HT-29 (cell line): ENCODE data around the gene UNKL. TPM values are rescaled to one million over a fixed set of nuclear protein-coding genes. Genes with fewer than 3 reads are reported as not detected.

Source experiments
- DNase-seq: peaks from one replicate; pipeline ENCODE4 v3.0.0-alpha.2; 2015; ENCODE audit warnings: low spot score
- total RNA-seq: library from RNA; depleted of rRNA; stranded (reverse); fragments of >200 nt; shearing (Covaris generic); gene quantifications from 2 replicates; pipeline ENCODE4 v1.2.3, GENCODE V29; 2014

Gene UNKL
- total RNA-seq, 1 experiment from 2014 or later, result 32.0 TPM

DNA sequence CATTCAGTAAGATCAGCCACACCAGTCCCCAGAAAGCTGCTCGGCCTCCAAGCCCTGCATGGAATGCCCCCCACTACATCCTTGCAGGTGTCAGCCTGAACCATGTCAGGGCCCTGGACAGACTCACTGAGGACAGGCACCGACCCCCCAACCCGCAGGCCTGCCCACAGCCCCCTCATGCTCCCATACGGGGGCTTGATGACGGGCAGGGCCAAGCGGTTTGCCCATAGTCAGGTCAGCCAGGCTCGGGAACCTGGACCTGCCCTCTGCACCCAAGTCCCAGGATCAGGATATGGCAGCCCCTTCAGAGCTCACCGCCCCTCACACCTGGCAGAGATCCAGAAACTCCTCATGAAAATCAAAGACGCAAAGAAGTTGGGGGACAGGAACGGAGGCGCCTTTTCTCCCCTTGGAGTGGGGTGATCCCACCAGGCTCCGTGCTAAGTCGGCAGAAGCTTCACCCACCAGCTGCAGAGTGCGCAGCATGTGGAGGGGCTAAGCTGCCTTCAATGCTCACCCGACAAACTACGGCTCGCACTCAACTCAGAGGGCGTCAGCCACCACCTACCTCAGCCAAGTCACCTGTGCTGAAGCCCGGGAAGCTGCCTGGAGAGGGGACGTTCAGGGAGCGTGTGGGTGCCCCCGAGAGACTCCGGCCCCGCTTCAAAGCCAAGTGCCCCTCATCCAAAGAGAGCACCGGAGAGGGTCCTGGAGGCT is 36.3 kb downstream of the UNKL start:
- no peak for DNase-seq

DNA sequence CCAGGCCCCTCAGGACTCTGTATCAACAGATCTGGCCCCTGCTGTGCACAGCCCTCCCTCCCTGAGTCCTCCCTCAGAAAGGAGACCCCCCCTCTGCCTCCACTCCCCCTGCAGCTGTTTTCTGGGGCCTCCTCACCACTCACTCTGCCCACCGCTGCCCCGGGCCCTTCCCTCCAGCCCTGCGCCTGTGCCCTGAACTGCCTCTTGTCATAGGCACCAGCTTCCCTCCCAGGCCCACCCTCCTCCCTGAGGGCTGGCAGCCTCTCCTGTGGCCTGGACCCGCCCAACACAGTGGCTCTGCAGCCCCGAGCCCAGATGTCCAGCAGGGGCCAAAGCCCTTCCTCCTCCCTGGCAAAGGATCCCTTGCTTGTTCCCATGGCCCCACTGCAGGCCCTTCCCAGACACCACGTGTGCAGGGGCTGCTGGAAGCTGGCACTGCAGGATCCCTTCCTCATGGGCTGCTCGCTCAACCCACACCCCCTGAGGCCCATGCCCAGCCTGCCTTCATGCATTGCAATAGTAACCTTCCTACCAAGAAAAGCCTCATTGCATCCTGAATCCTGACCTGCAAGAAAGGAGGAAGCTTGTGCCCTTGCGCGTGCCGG is 37.0 kb downstream of the UNKL start:
- no peak for DNase-seq

DNA sequence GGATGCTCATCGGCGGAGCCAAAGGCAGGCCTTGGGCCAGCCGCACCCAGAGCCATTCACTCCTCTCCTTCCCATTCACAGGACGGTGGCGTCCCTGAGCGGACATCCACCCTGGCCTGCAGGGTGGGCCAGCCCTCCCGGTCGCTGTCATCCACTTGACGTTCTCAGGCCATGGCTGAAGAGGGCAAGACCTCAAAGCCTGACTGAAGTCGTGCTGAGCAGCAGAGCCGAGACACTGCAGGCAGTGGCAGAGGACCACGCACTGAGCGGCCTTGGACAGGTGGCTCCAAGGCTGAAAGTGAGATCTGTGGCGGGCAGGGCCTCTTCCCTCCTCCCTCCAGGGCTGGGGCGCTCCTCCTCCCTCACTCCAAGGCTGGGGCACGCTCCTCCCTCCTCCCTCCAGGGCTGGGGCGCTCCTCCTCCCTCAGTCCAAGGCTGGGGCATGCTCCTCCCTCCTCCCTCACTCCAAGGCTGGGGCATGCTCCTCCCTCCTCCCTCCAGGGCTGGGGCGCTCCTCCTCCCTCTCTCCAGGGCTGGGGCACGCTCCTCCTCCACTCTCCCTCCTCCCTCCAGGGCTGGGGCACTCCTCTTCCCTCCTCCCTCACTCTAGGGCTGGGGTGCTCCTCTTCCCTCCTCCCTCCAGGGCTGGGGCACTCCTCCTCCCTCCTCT is 38.6 kb downstream of the UNKL start:
- no peak for DNase-seq

DNA sequence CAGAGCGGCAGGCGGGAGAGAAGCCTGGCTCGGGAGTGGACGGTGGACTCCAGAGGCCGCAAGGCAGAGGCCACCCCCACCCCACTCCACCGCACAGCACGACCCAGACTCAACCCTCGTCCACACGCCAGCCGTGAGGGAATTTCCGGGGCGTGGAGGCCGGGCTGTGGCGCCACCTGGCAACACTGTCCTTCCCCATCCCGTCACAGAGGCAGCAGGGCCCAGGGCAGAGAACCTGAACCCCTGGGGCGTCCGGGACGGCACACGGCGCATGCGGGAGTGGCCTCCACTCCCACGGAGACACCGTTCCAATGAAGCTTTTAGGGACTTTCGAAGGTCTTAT is 39.2 kb downstream of the UNKL start:
- DNase-seq, result no peak

DNA sequence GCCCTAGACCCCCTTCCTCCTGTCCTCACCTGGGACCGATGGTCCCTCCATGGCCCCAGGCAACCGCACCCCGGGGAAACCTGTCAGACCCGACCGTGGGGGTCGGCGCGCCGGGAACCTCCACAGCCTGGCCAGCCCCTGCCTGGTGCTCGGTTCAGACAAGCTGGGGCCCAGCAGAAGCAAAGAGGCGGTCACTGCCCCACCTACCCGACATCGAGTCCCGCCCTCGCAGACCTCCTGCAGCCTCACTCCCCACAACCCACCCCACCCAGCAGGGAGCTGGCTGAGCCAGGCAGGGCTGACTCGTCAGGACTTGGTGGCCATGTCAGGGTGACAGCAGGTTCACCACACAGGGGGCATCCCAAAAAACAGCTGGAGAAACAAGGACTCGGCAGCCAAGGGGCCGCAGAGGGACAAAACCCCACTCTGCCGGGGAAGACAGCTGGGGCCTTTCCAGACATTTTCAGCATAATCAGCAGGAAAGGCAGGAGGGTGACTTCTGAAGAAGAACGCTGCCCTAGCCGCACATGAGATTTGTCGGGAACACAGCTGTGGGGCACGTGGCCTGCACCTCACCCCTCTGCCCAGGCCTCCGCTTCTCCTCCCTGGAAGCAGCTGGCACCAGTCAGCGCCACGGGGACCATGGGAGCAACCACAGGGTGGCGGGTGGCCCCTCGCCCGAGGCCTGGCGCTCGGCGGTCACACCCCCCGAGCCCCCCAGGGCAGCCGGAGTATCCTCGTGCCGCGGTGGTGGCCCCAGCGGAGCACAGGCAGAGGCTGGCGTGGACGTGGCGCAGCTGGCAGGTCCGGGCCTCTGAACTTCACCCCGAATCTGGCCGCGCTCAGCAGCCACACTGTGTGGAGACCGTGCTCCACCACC is 39.8 kb downstream of the UNKL start:
- no peak for DNase-seq

DNA sequence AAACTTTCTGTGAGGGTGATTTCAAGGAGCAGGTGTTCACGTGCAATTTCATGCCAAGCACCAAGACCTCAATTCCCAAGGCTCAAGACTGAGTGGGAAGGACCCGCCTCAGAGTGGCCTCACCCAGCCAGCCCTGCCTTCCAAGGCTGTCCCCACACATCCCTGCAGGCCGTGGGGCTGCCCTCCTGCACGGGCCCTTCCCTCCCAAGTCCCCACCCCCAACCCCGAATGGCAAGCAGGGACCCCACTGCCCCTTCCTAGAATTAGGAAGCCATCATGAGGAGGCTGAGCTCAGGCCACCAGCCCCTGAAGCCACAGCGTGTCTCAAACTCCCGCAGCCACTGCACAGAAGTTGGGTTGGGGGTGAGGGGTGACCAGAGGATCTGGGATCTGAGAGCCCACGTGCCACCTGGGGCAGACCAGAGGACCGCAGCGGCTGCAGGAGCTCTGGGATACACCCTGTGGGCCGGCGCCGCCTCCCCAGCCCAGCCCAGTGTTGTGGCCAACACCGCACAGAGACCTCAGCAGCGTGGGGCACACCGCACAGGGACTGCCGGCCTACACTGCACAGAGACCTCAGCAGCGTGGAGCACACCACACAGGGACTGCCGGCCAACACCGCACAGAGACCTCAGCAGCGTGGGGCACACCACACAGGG is 42.1 kb downstream of the UNKL start:
- DNase-seq, result no peak

DNA sequence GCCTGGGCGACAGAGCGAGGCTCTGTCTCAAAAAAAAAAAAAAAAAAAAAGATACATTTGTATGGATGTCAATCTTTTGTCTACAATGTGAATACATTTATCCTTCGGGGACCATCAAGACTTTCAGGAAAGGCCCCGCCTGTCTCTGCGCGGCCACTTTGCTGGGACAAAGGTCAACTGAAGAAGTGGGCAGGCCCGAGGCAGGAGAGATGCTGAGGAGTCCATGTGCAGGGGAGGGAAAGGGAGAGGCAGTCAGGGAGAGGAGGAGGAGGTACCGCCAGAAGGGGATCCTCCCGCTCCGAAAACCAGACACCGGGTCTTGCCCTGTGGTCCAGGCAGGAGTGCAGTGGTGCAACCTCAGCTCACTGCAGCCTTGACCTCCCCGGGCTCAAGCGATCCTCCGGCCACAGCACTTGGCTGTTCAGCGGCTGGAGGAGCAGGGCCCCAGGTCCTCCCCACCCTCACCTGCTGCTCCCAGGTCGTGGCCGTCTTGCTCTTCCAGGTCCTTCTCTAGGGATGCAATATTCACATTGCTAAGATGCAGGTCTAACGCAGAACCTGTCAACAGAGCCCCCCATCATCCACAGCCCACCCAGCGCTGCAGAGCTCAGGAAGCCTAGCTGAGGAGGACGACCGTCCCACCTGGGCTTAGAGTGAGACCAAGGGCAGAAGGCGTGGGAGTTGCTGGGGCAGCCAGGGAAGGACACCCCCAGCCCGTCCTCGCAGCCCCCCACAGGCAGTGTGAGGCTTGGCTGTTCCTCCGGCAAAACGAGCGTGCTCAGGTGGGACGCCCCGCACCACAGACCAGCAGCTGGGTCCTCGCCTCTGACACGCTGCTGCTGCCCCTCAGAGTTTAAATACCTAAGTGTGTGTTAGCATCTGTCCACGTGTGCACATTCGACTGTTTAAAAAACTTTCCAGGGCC is 43.2 kb downstream of the UNKL start:
- DNase-seq, result no peak

DNA sequence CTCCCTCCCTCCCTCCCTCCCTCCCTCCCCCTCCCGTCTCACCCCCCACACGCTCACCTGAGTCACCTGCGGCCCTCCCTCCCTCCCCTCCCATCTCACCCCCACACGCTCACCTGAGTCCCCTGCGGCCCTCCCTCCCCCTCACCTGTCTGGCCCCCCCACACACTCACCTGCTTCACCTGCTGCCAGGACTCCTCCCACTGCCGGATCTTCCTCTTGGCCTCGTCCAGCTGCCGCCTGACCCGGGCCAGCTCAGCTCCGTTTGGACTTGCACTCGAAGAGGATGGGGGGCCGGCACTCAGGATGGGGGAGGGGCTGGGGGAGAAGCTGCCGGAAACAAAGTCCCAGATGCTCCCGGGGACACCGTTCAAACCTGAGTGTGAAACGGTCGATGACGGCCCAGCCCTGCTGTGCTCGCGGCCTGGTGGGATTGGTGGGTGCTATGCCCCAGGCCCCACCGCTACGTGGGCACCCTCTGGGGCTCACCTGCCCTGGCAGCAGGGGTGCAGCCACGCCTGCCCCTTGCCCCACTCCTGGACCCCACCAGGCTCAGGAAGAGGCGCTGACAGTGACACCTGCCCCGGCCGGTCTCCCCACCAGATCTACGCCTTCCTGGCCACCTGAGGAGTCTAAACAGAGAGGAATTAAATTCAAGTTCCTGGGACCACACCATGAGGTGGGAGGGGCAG is 46.9 kb downstream of the UNKL start:
- no peak for DNase-seq

DNA sequence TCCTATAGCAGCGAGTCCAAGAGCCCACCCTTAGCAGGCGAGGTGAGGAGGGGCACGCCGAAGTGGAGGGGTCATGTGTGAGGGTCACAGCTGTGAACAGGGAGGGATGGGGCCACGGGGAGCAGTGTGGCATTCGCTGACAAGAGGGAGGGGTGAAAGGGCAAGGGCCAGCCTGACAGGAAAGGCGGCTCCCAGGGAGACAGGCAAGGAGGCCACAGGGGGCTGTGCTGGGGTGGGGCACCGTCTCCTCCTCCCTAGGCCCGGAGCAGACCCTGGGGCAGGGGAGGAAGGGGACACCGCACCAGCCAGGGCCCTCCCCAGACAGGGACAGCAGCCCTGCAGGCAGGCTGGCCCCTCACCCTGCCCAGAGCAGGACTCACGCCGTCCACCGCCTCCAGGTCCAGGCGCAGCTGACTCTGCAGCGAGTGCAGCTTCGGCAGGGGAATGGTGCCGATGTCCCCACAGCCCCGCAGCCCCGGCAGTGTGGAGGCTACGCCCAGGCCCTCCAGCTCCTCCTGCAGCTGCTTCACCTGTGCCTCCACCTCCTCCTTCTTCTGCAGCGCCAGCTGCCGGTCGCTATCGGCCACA is 47.7 kb downstream of the UNKL start:
- DNase-seq, result no peak

DNA sequence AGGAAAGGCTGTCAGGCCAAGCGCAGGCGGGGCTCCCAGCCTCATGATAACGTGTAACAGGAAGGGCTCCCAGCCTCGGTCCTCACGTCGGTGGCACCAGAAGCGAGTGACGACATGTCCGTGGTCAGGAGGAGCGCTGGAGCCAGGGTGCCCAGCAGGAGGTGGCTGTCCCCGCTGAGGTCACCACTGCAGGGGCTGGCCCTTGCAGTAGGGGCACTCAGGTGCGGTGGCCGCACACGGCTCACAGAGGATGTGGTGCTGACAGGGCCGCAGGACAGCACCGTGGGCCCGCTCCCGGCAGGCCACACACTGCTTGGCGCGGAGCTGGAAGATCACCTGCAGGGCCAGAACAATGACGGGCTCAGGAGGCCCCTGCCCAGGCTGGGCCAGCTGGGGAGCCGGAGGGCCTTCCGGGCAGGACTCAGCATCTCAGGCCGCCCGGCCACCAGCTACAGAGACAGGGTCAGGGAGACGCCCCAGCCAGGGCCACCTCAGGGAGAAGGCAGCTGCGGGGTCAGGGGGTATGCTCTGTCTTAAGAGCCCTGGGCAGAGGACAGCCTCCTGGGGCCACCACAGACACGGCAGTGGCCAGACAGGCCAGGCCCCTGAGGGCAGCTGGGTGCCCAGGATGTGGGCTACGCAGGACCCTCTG is 48.3 kb downstream of the UNKL start:
- no peak for DNase-seq

DNA sequence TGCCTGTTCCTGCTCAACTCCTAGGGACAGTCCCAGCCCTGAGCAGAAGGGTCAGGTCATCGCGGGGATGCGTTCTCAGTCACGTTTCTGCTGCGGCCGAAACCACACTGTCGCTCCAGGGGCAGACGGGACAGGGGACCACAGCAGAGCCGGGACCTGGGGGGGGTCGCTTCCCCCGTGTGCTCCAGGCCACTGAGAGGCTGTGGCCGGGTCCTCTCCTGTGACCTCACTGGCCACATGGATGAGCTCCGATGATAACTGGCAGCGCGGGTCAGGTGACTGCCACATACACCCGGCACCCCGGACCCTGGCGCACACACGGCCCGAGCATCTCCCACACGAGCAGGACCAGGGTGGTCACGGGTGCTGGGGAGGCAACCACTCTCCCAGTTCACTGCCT is 50.0 kb downstream of the UNKL start:
- DNase-seq, result no peak

DNA sequence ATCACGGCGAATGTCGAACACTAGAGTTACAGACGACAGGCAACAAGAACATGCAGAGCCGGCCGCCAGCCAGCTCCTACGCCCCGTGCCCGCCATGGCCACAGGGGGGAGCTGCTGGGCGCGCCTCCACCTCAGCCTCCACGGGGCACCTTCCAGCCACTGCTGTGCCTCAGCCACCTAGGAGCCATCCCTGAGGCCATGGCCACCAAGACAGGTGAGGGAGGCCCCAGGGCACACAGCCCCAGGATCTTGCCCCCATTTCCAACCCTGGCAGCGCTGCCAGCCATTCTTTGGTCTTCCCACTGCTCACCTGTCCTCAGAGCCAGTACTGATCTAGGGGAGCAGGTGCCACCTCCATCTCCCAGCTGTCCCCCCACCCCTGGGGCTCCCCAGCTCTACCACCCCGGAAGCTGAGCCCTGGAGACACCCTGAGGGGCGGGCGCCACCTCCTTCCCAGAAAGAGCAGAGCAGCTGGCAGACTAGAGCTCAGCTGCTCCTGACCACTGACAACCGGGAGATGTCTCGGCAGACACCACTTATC is 50.9 kb downstream of the UNKL start:
- peak; percentile 76 for DNase-seq

DNA sequence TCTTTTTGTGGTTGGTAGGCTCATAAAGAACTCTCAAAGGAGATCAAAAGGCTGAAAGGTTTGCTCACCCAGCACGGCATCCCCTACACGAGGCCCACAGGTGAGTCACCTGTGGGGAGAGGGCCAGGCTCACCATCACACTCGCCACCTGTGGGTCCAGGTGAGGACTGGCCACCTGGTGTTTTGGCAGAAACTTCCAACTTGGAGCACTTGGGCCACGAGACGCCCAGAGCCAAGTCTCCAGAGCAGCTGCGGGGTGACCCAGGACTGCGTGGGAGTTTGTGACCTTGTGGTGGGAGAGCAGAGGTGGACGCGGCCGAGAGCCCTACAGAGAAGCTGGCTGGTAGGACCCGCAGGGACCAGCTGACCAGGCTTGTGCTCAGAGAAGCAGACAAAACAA is 51.7 kb downstream of the UNKL start:
- DNase-seq, result no peak

DNA sequence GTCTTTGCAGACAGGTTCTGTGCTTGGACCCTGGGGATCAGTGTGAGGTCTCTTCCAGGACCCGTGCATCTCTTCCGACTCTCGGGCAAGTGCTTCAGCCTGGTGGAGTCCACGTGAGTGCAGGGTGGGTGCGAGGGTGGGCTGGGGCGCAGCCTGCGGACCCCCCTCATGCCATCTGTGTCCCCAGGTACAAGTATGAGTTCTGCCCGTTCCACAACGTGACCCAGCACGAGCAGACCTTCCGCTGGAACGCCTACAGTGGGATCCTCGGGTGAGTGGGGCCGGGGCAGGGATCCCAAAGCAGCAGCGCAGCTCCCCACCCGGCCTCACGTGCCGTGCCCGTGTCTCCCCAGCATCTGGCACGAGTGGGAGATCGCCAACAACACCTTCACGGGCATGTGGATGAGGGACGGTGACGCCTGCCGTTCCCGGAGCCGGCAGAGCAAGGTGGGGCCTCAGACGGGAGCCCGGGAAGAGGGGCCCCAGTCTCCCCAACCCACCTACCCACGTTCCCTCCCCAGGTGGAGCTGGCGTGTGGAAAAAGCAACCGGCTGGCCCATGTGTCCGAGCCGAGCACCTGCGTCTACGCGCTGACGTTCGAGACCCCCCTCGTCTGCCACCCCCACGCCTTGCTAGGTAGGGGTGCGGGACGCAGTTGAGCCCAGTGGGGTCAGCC is 52.7 kb downstream of the UNKL start:
- no peak for DNase-seq

DNA sequence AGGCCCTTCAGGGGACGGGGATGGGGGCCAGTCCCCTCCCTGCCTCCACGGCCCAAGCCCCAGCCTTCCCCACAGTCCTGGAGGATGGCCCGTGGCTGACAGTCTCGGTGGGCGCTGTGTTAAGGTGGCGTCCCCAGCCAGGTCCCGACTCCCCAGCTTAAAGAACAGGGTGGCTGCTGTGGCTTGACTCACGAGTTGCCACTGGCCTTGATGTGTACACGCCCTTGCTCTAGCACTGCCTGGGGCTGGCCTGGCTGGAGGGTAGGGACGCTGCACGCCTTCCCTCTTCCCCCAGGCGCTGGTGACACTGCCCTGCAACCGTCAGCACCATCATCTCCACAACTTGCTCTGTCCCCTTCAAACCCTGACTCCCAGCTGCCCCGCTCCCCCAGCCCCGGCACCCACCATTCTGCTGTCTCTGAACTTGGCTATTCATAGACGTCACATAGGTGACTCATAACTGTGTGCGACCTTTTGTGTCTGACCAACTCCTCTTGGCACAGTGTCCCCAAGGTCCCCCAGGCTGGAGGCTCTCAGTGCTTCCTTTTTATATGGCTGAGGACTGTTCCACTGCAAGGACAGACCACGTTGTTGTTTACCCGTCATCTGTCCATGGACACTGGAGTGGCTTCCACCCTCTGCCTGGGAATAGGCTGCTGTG is 56.5 kb downstream of the UNKL start:
- no peak for DNase-seq

DNA sequence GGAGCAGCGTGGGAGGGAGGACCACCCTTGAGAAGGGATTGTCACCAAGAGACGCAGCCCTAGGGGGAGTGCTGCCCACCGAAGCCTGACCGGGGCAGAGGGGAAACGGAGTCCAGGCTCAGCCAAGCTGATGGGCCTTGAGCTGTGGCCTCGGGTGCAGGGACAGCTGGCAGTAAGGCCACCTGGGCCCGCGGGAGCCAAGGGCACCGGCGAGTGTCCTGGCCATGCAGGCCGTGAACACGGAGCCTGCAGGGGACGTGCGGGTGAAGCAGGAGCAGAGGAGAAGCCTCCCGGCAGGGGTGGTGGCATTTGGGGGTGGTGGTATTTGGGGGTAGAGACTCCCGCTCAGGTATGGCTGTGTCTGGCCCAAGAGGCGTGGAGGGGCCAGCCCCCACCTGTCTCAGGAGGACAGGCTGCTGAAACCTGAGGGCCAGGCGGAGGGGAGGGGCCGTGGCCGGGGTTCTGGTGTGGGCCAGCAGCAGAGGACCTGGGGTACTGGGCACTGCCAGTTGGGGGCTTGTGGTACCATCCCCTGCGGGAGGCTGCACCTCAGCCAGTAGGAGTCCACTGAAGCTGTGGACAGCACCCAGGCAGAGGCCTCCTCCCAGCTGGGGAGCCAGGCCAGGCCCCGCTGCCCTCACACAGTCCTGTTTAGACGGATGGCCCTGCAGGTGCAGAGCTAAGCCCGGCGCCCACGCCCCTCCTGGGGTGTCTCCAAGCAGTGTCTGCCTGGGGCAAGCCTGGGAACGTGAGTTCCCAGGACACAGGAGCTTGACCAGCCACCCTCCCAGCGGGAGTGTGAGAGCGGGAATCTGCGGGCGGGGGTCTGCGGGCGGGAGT is 58.2 kb downstream of the UNKL start:
- no peak for DNase-seq

DNA sequence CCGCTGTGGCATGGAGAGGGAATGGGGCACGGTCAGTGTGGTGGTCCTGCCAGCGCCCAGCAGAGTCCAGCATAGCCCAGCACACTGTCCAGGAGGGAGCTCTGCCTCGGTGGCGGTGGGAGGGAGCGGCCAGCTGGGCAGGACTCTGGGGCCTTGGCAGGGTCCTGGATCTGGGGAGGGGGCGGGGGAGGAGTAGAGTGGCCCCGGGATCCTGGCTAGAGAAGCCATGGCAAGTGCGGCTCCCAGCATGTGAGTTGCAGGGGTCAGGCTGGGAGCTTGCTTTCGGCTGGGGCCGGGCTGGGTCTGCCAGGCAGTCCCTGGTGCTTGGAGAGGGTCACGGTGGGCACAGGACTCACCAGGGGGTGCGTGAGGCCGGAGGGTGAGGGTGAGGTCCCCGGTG is 58.9 kb downstream of the UNKL start:
- no peak for DNase-seq
